ENCODE data around the gene ARPC2. TPM values are rescaled to one million over a fixed set of nuclear protein-coding genes. Genes with fewer than 3 reads are reported as not detected.

The ARPC2 gene
- total RNA-seq, 1 experiment from 2014 or later = 187 TPM

- Histone ChIP-seq H3K9ac (ENCODE audit: low read length) (no peak overlapping the region), H3K4me1 (ENCODE audit: control insufficient read depth in 1 of 2, insufficient read depth in 2 of 2, low read length in 2 of 2) (peaks cover 26 to 30% of the 10 kb centered on the region in 2 experiments), H3K36me3 (ENCODE audit: control insufficient read depth in 1 of 2, insufficient read depth in 2 of 2, low read length in 2 of 2) (peaks cover 49 to 55% of the 10 kb centered on the region in 2 experiments; a peak in 3 of 4 replicates), H3K79me2 (ENCODE audit: insufficient read depth, low read length) (peaks cover 57% of the 10 kb centered on the region), H4K20me1 (ENCODE audit: insufficient read depth) (no peaks in the 10 kb centered on the region), H3K9me2 (ENCODE audit: insufficient read depth) (no peaks in the 10 kb centered on the region), H3K27me3 (ENCODE audit: insufficient read depth, low read length) (no peaks in the 10 kb centered on the region), H2AFZ (ENCODE audit: low read depth, low read length, poor library complexity, severe bottlenecking) (no peak overlapping the region), H3K27ac (ENCODE audit: low read depth, low read length) (peak overlapping the region; percentile 59; the same call in 1 of the 2 replicates), H3K9me3 (ENCODE audit: control insufficient read depth in 1 of 2, insufficient read depth in 1 of 2, low read depth in 1 of 2, low read length in 2 of 2) (no peaks in the 10 kb centered on the region), H3K4me3 (replicated peaks in 1 of 2; ENCODE audit: low read depth in 1 of 2, low read length in 2 of 2) (no peak overlapping the region), H3K4me2 (ENCODE audit: low read length) (peak overlapping the region; percentile 50)
- ATAC-seq = peak; percentile 30; the same call in 1 of the 2 replicates
- no TSS peak for BruUV-seq (replicated peaks)
- intact Hi-C loops (cut with micrococcal nuclease) = no loop called here
- POLR2A ChIA-PET = no interaction called here
- no peak for TF ChIP-seq CTCF (IDR thresholded peaks at IDR 0.05 in 2 of 3, conservative IDR thresholded peaks at IDR 0.05 in 1 of 3; ENCODE audit: borderline replicate concordance in 1 of 3, insufficient read depth in 1 of 3, low read depth in 2 of 3, low read length in 2 of 3)
- TF ChIP-seq ZNF274 (IDR thresholded peaks at IDR 0.05; ENCODE audit: low read depth, low read length) = no peak
- no peak for TF ChIP-seq CBX3 (IDR thresholded peaks at IDR 0.05; ENCODE audit: low read depth)
- TF ChIP-seq JUND (IDR thresholded peaks at IDR 0.05) = no peak
- no peak for TF ChIP-seq ATF3 (IDR thresholded peaks at IDR 0.05)
- TF ChIP-seq CEBPB (IDR thresholded peaks at IDR 0.05; ENCODE audit: low read depth) = no peak
- no peak for TF ChIP-seq ZBTB33 (IDR thresholded peaks at IDR 0.05; ENCODE audit: extremely low read depth, insufficient replicate concordance, low read length)
- TF ChIP-seq YY1 (IDR thresholded peaks at IDR 0.05; ENCODE audit: extremely low read depth, insufficient replicate concordance, low read depth, low read length) = no peak
- no peak for TF ChIP-seq TCF7L2 (IDR thresholded peaks at IDR 0.05; ENCODE audit: borderline replicate concordance, extremely low read depth, insufficient read depth, insufficient read length)
- TF ChIP-seq SIN3A (IDR thresholded peaks at IDR 0.05; ENCODE audit: low read depth) = no peak
- no peak for TF ChIP-seq SRF (IDR thresholded peaks at IDR 0.05; ENCODE audit: low read depth)
- no peak for TF ChIP-seq ELF1 (IDR thresholded peaks at IDR 0.05; ENCODE audit: borderline replicate concordance, low read depth)
- TF ChIP-seq RAD21 (IDR thresholded peaks at IDR 0.05; ENCODE audit: low read depth) = no peak
- no peak for TF ChIP-seq EGR1 (IDR thresholded peaks at IDR 0.05; ENCODE audit: low read depth)
- no peak for TF ChIP-seq SP1 (IDR thresholded peaks at IDR 0.05; ENCODE audit: low read depth)
- no peak for TF ChIP-seq MAX (IDR thresholded peaks at IDR 0.05)
- TF ChIP-seq POLR2AphosphoS5 (IDR thresholded peaks at IDR 0.05; ENCODE audit: low read depth, low read length) = no peak
- no peak for TF ChIP-seq FOSL1 (IDR thresholded peaks at IDR 0.05; ENCODE audit: low read depth)
- no peak for TF ChIP-seq POLR2A (IDR thresholded peaks at IDR 0.05; ENCODE audit: borderline replicate concordance, extremely low read depth, insufficient read depth, insufficient read length)
- CTCF ChIA-PET = interaction anchor here (0.7 to 0.8 kb wide), 2 partner anchors 11 to 444 kb away, joined by 3 to 4 read pairs; no protein-coding TSS in a partner anchor
- RAD21 ChIA-PET (ENCODE audit: low non-redundant PET in 1 of 2, low total read pairs in 2 of 2, uncharacterized antibody in 2 of 2, unreplicated experiment in 2 of 2) = no interaction called here
- DNase-seq (ENCODE audit: low read depth, low spot score) = no peak
These were observed 12.9 kb downstream of the ARPC2 start for GRCh38 chr2:218229851-218230250.

Measured in HCT116 (cell line).